Liver (tissue), 9 donors: ENCODE measurements around the gene PRDX2. TPM values are rescaled to one million over a fixed set of nuclear protein-coding genes. Genes with fewer than 3 reads are reported as not detected.

Experiments used
- DNase-seq: peaks from one replicate; pipeline ENCODE4 v3.0.0-alpha.2; 2017; ENCODE audit warnings: low spot score
- H3K27ac ChIP-seq, 2 donors: one replicate each; pipeline ENCODE4 v1.7.0; 2013; ENCODE audit warnings: inconsistent platforms in 2 of 2, low read length in 2 of 2, control low read depth in 1 of 2, low read depth in 1 of 2, mild to moderate bottlenecking in 1 of 2
- H3K27me3 ChIP-seq, 4 donors: one replicate each; pipeline versions ENCODE4 v1.6.1 to v1.7.0; 2013; ENCODE audit warnings: low read length in 3 of 4, inconsistent platforms in 1 of 4, mild to moderate bottlenecking in 1 of 4, moderate library complexity in 1 of 4; ENCODE audit not compliant: control insufficient read depth in 4 of 4, insufficient read depth in 4 of 4
- H3K36me3 ChIP-seq, 4 donors: one replicate each; pipeline versions ENCODE4 v1.6.1 to v1.7.0; 2013; ENCODE audit warnings: low read length in 3 of 4, mild to moderate bottlenecking in 3 of 4, low read depth in 1 of 4, moderate library complexity in 1 of 4; ENCODE audit not compliant: control insufficient read depth in 4 of 4, insufficient read depth in 3 of 4
- H3K4me1 ChIP-seq, 4 donors: one replicate each; pipeline versions ENCODE4 v1.6.1 to v1.7.0; 2013; ENCODE audit warnings: low read length in 3 of 4, mild to moderate bottlenecking in 3 of 4, moderate library complexity in 1 of 4; ENCODE audit not compliant: control insufficient read depth in 4 of 4, insufficient read depth in 4 of 4
- H3K4me3 ChIP-seq, 3 donors: one replicate each; pipeline versions ENCODE4 v1.6.1 to v1.7.0; 2013; ENCODE audit warnings: low read length in 3 of 3, control low read depth in 1 of 3, low read depth in 1 of 3, mild to moderate bottlenecking in 1 of 3
- H3K9ac ChIP-seq, 2 donors: one replicate each; pipeline ENCODE4 v1.7.0; 2013; ENCODE audit warnings: low read length in 2 of 2, mild to moderate bottlenecking in 2 of 2, moderate library complexity in 2 of 2, control low read depth in 1 of 2, low read depth in 1 of 2
- H3K9me3 ChIP-seq, 4 donors: one replicate each; pipeline versions ENCODE4 v1.6.1 to v1.7.0; 2013; ENCODE audit warnings: low read length in 3 of 4; ENCODE audit not compliant: control insufficient read depth in 4 of 4
- CTCF ChIP-seq: fragments of 150-350 bp; IDR thresholded peaks from 2 replicates; pipeline ENCODE4 v1.5.1; 2017; ENCODE audit warnings: improper control_type of control experiment, low read depth, low read length; ENCODE audit not compliant: missing input control
- FOXA1 ChIP-seq: IDR thresholded peaks from 2 replicates; pipeline ENCODE4 v1.6.1; 2016; ENCODE audit warnings: antibody characterized with exemption
- FOXA2 ChIP-seq: IDR thresholded peaks from 2 replicates; pipeline ENCODE4 v1.6.1; 2016; ENCODE audit warnings: antibody characterized with exemption
- GABPA ChIP-seq, 2 donors: IDR thresholded peaks in 1 of 2; conservative IDR thresholded peaks in 1 of 2; 2 replicates each; pipeline ENCODE4 v1.6.1; 2016; ENCODE audit warnings: antibody characterized with exemption in 2 of 2, mild to moderate bottlenecking in 1 of 2, moderate library complexity in 1 of 2
- HNF4A ChIP-seq, 2 donors: conservative IDR thresholded peaks; 2 replicates each; pipeline ENCODE4 v1.6.1; 2016; ENCODE audit warnings: antibody characterized with exemption in 2 of 2, mild to moderate bottlenecking in 2 of 2
- HNF4G ChIP-seq: IDR thresholded peaks from 2 replicates; pipeline ENCODE4 v1.6.1; 2016; ENCODE audit warnings: antibody characterized with exemption
- RAD21 ChIP-seq, 2 donors: IDR thresholded peaks; 2 replicates each; pipeline ENCODE4 v1.6.1; 2016; ENCODE audit warnings: antibody characterized with exemption in 2 of 2, mild to moderate bottlenecking in 2 of 2
- RXRA ChIP-seq, 2 donors: IDR thresholded peaks; 2 replicates each; pipeline ENCODE4 v1.6.1; 2017 to 2018; ENCODE audit warnings: antibody characterized with exemption in 2 of 2, mild to moderate bottlenecking in 1 of 2
- SP1 ChIP-seq: IDR thresholded peaks from 2 replicates; pipeline ENCODE4 v1.6.1; 2018; ENCODE audit warnings: antibody characterized with exemption, mild to moderate bottlenecking
- TAF1 ChIP-seq: conservative IDR thresholded peaks from 2 replicates; pipeline ENCODE4 v1.6.1; 2016; ENCODE audit warnings: antibody characterized with exemption, mild to moderate bottlenecking
- YY1 ChIP-seq: IDR thresholded peaks from 2 replicates; pipeline ENCODE4 v1.6.1; 2016; ENCODE audit warnings: antibody characterized with exemption, mild to moderate bottlenecking
- WGBS: extraction: QIAGEN DNeasy Blood & Tissue Kit; methylation state at CpG from one replicate; pipeline ENCODE4 v1.1.7; 2013; 5-methylcytosine and 5-hydroxymethylcytosine counted together
- polyA plus RNA-seq, 2 donors: library from polyadenylated mRNA; stranded (reverse) in 1 of 2; unstranded in 1 of 2; fragments of 200-250 nt in 1 of 2; fragments of >200 nt in 1 of 2; fragmentation: Nextera tagmentation in 1 of 2; extraction: Ambion mirVana in 1 of 2; gene quantifications; one replicate each; pipeline versions ENCODE4 v1.2.1 to v1.2.3, GENCODE V29; 2013 to 2015
- total RNA-seq, 2 donors: library from RNA; depleted of rRNA; stranded (reverse); fragments of >200 nt; gene quantifications; one replicate each; pipeline ENCODE4 v1.2.3, GENCODE V29; 2014
- TF ChIP-seq, protein P1 (sequence below): IDR thresholded peaks from 2 replicates; pipeline ENCODE4 v1.6.1; 2016; ENCODE audit warnings: antibody characterized with exemption
- TF ChIP-seq, protein P2 (sequence below): IDR thresholded peaks from 2 replicates; pipeline ENCODE4 v1.6.1; 2016; ENCODE audit warnings: antibody characterized with exemption
- donor health status: healthy.
- donor health status: healthy.
- donor health status: healthy.
- donor health status: healthy.
- donor health status: healthy.

The PRDX2 gene
- total and polyA plus RNA-seq, 4 donors = 222 to 1,737 (median 283) TPM

DNA sequence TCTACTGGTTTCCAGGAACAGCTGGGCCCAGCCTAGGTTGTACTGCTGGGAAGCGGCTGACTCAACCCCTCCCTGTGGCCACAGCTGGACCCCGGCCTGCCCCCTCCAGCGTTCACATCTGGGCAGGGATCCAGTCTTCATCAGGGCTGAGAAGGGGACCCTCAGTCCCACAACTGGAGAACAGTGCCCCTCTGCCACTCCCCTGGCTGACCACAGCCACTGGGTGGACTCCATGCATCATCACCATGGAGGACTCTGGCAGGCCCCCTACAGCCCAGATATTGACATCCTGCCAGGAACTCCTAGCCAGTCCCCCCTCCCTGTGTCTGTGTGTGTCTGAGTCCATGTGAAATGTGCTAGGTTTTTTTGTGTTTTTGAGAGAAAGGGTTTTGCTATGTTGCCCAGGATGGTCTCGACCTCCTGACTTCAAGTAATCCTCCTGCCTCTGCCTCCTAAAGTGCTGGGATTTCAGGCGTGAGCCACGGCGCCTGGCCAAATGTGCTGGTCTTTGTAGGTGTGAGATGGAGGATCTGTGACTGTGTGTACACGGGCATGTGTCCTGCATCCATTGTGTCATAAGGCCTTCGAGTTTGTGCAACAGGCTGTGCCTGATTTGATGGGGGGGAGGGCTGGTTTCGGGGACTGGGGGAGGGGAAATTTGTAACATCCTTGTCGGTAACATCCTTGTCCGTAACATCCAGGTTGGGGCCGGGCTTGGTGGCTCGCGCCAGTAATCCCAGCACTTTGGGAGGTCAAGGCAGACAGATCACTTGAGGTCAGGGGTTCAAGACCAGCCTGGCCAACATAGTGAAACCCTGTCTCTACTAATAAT lies 22.2 kb downstream of the PRDX2 start (continued):
- TF ChIP-seq CTCF (no peak), FOXA1 (no peak), FOXA2 (no peak)
- TF ChIP-seq, protein P1, sequence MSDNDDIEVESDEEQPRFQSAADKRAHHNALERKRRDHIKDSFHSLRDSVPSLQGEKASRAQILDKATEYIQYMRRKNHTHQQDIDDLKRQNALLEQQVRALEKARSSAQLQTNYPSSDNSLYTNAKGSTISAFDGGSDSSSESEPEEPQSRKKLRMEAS = peak; percentile 20

- peak overlapping the region; percentile 90 to 93 for H3K27ac ChIP-seq
- H3K9me3 ChIP-seq = no peaks in the 10 kb centered on the region
- H3K9ac ChIP-seq = peak overlapping the region; percentile 4 to 72
- DNase-seq = no peak
- no peaks in the 10 kb centered on the region for H3K27me3 ChIP-seq
- H3K4me3 ChIP-seq = peak overlapping the region in 1 of 3 donors; percentile 1
- peaks cover 18 to 41% (median 31%) of the 10 kb centered on the region in 4 donors for H3K4me1 ChIP-seq
- WGBS = 62% methylated on average over 6 of the region's 6 CpGs
- peaks cover 0 to 2% (median 0%) of the 10 kb centered on the region in 4 donors for H3K36me3 ChIP-seq
- TF ChIP-seq, protein P2, sequence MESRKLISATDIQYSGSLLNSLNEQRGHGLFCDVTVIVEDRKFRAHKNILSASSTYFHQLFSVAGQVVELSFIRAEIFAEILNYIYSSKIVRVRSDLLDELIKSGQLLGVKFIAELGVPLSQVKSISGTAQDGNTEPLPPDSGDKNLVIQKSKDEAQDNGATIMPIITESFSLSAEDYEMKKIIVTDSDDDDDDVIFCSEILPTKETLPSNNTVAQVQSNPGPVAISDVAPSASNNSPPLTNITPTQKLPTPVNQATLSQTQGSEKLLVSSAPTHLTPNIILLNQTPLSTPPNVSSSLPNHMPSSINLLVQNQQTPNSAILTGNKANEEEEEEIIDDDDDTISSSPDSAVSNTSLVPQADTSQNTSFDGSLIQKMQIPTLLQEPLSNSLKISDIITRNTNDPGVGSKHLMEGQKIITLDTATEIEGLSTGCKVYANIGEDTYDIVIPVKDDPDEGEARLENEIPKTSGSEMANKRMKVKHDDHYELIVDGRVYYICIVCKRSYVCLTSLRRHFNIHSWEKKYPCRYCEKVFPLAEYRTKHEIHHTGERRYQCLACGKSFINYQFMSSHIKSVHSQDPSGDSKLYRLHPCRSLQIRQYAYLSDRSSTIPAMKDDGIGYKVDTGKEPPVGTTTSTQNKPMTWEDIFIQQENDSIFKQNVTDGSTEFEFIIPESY = no peak
These were observed 22.8 kb downstream of the PRDX2 start for GRCh38 chr19:12778905-12779161.

- 5% methylated on average over 44 of the region's 44 CpGs for WGBS
- peak overlapping the region; percentile 65 to 72 for H3K9ac ChIP-seq
- no peaks in the 10 kb centered on the region for H3K27me3 ChIP-seq
- peak; percentile 61 for DNase-seq
- no peaks in the 10 kb centered on the region for H3K9me3 ChIP-seq
- peaks cover 0 to 2% (median 0%) of the 10 kb centered on the region in 4 donors for H3K36me3 ChIP-seq
- H3K4me3 ChIP-seq = peak overlapping the region; percentile 59 to 81 (median 77)
- peak; percentile 43 for TF ChIP-seq YY1
- TF ChIP-seq TAF1 = no peak
- no peak for TF ChIP-seq FOXA1
- TF ChIP-seq SP1 = peak; percentile 53
- TF ChIP-seq HNF4A (conservative IDR thresholded peaks at IDR 0.05) = peak in 1 of 2 donors; percentile 19
- TF ChIP-seq, protein P2 = peak; percentile 29
- peak in 1 of 2 donors; percentile 11 for TF ChIP-seq RXRA (IDR thresholded peaks at IDR 0.05)
- TF ChIP-seq RAD21 (IDR thresholded peaks at IDR 0.05) = peak in 1 of 2 donors; percentile 45
- no peak for TF ChIP-seq HNF4G
- TF ChIP-seq GABPA (IDR thresholded peaks at IDR 0.05 in 1 of 2, conservative IDR thresholded peaks at IDR 0.05 in 1 of 2) = peak in 1 of 2 donors; percentile 83
- TF ChIP-seq CTCF = no peak
- peak overlapping the region; percentile 90 to 93 for H3K27ac ChIP-seq
- peaks cover 16 to 36% (median 27%) of the 10 kb centered on the region in 4 donors for H3K4me1 ChIP-seq
These were observed 23.3 kb downstream of the PRDX2 start for GRCh38 chr19:12778017-12778904.
